Measurements from ENCODE around the gene SIX4.

The SIX4 gene

GRCh38 chr14:60723907-60724618 lies at the start of gene SIX4:
Gene SIX4, minus strand, starts transcription at chr14:60724351. Its CDS starts 277 bp downstream, at chr14:60724074.
- H3K36me3 ChIP-seq (ENCODE audit: insufficient read depth, low read length) = peaks cover 9% of the 10 kb centered on the region; the same call in 1 of the 2 replicates
- H3K9ac ChIP-seq (ENCODE audit: low read depth, low read length) = peak within 1 kb of the TSS; percentile 93
- H3K4me1 ChIP-seq (ENCODE audit: insufficient read depth, low read length) = peaks cover 16% of the 10 kb centered on the region
- no peaks in the 10 kb centered on the region for H3K9me3 ChIP-seq (ENCODE audit: control insufficient read depth, insufficient read depth, low read length)

GRCh38 chr14:60773558-60773957 lies 49.4 kb upstream of the SIX4 start:
- H3K4me1 ChIP-seq (ENCODE audit: insufficient read depth, low read length) = no peaks in the 10 kb centered on the region
- H3K9me3 ChIP-seq (ENCODE audit: control insufficient read depth, insufficient read depth, low read length) = no peaks in the 10 kb centered on the region
- H3K36me3 ChIP-seq (ENCODE audit: insufficient read depth, low read length) = no peaks in the 10 kb centered on the region
- H3K9ac ChIP-seq (ENCODE audit: low read depth, low read length) = no peak overlapping the region

DNA sequence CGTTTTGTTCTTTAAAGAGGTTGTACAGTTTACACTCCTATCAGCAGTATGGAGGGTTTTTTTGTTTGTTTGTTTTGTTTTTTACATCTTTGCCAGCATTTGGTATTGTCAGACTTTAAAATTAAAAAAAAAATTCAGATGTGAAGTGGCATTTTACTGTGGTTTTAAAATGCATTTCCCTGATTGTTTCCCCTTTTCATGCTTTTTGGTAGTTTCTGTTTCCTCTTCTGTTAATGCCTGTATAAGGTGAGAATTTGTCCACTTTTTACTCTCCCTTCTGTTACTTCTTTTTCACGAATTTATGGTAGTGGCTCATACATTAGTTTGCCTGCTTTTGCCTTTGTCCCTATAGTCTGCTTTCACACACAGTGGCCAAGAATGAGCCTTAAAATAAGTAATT lies 47.0 kb upstream of the SIX4 start:
- no peak overlapping the region for H3K9ac ChIP-seq (ENCODE audit: low read depth, low read length)
- no peaks in the 10 kb centered on the region for H3K9me3 ChIP-seq (ENCODE audit: control insufficient read depth, insufficient read depth, low read length)
- H3K4me1 ChIP-seq (ENCODE audit: insufficient read depth, low read length) = no peaks in the 10 kb centered on the region
- H3K36me3 ChIP-seq (ENCODE audit: insufficient read depth, low read length) = no peaks in the 10 kb centered on the region

- H3K9me3 ChIP-seq (ENCODE audit: control insufficient read depth, insufficient read depth, low read length) = no peaks in the 10 kb centered on the region
- H3K9ac ChIP-seq (ENCODE audit: low read depth, low read length) = no peak overlapping the region
- no peaks in the 10 kb centered on the region for H3K36me3 ChIP-seq (ENCODE audit: insufficient read depth, low read length)
These were observed 44.5 kb upstream of the SIX4 start for GRCh38 chr14:60768602-60769001.

DNA sequence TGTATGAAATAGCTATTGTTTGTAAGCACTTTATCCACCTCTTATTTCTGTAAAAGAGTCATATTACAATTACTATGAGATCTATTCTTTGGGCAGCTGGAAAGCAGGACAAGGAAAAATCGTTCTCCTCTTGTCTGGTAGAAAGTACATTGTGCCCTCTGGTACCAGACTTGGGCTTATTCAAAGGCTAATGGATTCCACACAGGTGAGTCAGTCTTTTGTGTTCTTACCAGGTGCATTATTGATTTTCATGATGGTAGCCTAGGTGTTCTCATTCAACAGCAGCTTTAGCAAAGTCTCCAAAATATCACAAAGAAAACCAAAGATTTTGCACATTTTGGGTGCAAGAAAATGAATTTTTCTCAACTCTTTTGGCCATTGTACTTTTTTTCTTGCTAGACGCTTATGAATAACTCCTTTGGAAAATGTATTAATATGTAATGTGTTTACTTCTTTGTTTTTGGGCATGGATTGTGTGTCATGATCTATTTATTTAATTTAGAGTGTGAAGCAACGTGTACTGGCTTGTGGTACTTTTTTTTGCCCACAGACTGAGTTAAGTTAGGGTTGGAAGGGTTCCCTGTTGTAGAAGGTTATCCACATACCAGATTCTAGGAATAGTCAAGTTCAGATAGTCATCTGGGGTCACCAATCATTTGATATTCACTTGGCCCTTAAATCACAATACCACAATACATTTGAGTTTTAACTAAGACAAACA lies 36.7 kb upstream of the SIX4 start:
- Histone ChIP-seq H3K9me3 (ENCODE audit: control insufficient read depth, insufficient read depth, low read length) (no peaks in the 10 kb centered on the region), H3K9ac (ENCODE audit: low read depth, low read length) (no peak overlapping the region), H3K4me1 (ENCODE audit: insufficient read depth, low read length) (peaks cover 41% of the 10 kb centered on the region)

More at GRCh38 chr14:60768602-60769001, 44.5 kb upstream of the SIX4 start:
- no peaks in the 10 kb centered on the region for H3K4me1 ChIP-seq (ENCODE audit: insufficient read depth, low read length)

GRCh38 chr14:60760209-60760608 lies 36.1 kb upstream of the SIX4 start:
- Histone ChIP-seq H3K36me3 (ENCODE audit: insufficient read depth, low read length) (no peaks in the 10 kb centered on the region), H3K9ac (ENCODE audit: low read depth, low read length) (no peak overlapping the region), H3K9me3 (ENCODE audit: control insufficient read depth, insufficient read depth, low read length) (no peaks in the 10 kb centered on the region), H3K4me1 (ENCODE audit: insufficient read depth, low read length) (peaks cover 41% of the 10 kb centered on the region)

More for the DNA sequence above, 36.7 kb upstream of the SIX4 start:
- no peaks in the 10 kb centered on the region for H3K36me3 ChIP-seq (ENCODE audit: insufficient read depth, low read length)

DNA sequence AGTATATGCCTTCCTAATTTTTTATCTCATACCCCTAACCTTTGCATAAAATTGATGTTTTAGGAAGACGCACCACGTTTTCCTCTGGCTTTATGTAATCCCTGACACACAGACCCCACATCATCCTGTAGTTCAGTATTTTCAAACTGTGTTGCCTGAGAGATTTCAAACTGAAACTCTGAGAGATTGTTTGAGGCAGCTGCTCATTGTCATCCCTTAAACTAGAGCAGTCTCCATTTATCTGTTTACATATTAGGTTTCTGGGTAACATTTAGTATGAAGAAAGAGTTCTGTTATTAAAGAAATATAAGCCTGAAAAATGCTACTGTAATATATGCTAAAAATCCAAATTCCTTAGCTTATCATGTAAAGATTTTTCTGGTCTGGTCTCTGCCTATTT lies 34.7 kb upstream of the SIX4 start:
- Histone ChIP-seq H3K4me1 (ENCODE audit: insufficient read depth, low read length) (peaks cover 41% of the 10 kb centered on the region), H3K9me3 (ENCODE audit: control insufficient read depth, insufficient read depth, low read length) (no peaks in the 10 kb centered on the region), H3K36me3 (ENCODE audit: insufficient read depth, low read length) (0 out of 2 replicates have a peak, but pooled peaks cover under 1% of the 10 kb centered on the region), H3K9ac (ENCODE audit: low read depth, low read length) (no peak overlapping the region)

DNA sequence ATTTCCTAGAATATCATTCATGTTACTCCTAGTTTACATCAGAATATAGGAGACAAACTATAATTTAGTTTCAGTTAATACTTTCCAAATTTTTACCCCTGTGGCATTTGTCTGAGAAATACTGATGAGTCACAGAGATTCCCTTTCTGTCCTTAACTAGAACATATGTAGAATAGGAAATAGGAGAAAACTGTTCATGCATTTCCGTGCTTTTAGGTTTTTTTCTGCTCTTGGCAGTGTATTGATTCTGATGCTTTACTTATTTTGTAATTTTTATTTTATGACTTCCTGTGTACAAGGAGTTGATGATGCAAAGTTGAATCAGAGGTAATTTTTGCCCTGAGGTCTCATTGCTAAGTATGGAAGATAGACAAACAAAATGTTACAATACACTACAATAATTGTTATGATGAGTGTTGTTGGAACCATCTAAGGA lies 33.4 kb upstream of the SIX4 start:
- Histone ChIP-seq H3K36me3 (ENCODE audit: insufficient read depth, low read length) (0 out of 2 replicates have a peak, but pooled peaks cover 2% of the 10 kb centered on the region), H3K4me1 (ENCODE audit: insufficient read depth, low read length) (peaks cover 41% of the 10 kb centered on the region), H3K9me3 (ENCODE audit: control insufficient read depth, insufficient read depth, low read length) (no peaks in the 10 kb centered on the region), H3K9ac (ENCODE audit: low read depth, low read length) (no peak overlapping the region)

DNA sequence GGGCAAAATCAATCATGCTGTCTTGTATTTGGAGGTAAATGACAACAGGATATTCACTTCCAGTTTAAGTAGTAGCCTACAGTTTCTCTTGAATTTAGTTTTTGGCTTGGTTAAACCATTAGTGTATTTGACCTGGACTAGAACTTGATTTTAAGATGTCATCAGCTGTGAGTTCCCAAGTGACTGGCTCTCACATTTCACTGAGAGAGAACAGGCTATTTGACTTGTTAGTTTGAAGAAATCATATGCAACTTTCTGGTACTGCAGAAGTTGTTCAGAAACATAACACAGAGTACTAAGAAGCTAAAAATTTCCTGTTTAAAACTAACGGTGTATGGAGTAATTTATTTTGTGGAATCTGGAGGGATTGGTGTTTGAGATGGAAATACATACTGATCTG lies 32.7 kb upstream of the SIX4 start:
- Histone ChIP-seq H3K9ac (ENCODE audit: low read depth, low read length) (no peak overlapping the region), H3K4me1 (ENCODE audit: insufficient read depth, low read length) (peaks cover 38% of the 10 kb centered on the region), H3K36me3 (ENCODE audit: insufficient read depth, low read length) (0 out of 2 replicates have a peak, but pooled peaks cover 2% of the 10 kb centered on the region), H3K9me3 (ENCODE audit: control insufficient read depth, insufficient read depth, low read length) (no peaks in the 10 kb centered on the region)

DNA sequence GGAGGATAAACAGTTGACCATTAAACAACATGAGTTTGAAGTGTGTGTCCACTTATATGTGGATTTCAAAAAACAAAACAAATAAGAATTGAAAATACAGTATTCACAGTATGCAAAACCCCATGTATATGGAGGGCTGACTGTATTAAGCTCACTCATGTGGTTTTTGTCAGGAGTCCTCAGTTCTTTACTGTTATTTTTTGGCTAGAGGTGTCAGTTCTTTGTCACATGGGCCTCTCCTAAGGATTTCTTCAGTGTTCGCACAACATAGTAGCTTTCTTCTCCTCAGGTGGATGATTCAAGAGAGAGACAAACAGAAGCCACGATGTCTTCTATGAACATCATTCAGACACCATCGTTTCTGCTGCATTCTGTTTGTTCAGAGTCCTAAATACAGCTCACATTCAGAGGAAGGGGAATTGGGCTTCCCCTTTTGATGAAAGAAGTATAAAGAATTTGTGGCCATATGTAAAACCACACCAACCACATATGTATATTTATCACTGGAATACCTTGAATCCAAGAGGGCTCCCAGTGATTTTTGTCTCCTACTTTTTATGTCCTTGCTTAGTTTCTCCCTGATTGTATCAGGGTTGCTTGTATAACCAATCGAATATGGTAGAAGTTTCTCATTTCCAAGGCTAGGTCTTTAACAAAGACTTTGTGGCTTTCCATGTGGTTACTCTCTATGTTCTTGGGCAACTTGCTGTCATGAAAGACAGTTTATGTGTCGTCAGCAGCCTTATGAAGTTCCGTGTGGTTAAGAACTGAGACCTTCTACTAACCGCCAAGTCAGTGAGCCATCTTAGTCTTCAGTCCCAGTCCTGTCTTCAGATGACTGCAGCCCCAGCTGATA lies 29.3 kb upstream of the SIX4 start:
- Histone ChIP-seq H3K9ac (ENCODE audit: low read depth, low read length) (no peak overlapping the region), H3K4me1 (ENCODE audit: insufficient read depth, low read length) (peaks cover 11% of the 10 kb centered on the region), H3K36me3 (ENCODE audit: insufficient read depth, low read length) (0 out of 2 replicates have a peak, but pooled peaks cover 2% of the 10 kb centered on the region), H3K9me3 (ENCODE audit: control insufficient read depth, insufficient read depth, low read length) (no peaks in the 10 kb centered on the region)

GRCh38 chr14:60744566-60744965 lies 20.4 kb upstream of the SIX4 start:
- Histone ChIP-seq H3K9ac (ENCODE audit: low read depth, low read length) (no peak overlapping the region), H3K4me1 (ENCODE audit: insufficient read depth, low read length) (no peaks in the 10 kb centered on the region), H3K36me3 (ENCODE audit: insufficient read depth, low read length) (no peaks in the 10 kb centered on the region), H3K9me3 (ENCODE audit: control insufficient read depth, insufficient read depth, low read length) (no peaks in the 10 kb centered on the region)

GRCh38 chr14:60738843-60739508 lies 14.8 kb upstream of the SIX4 start:
- Histone ChIP-seq H3K9ac (ENCODE audit: low read depth, low read length) (no peak overlapping the region), H3K9me3 (ENCODE audit: control insufficient read depth, insufficient read depth, low read length) (no peaks in the 10 kb centered on the region), H3K36me3 (ENCODE audit: insufficient read depth, low read length) (no peaks in the 10 kb centered on the region), H3K4me1 (ENCODE audit: insufficient read depth, low read length) (no peaks in the 10 kb centered on the region)

DNA sequence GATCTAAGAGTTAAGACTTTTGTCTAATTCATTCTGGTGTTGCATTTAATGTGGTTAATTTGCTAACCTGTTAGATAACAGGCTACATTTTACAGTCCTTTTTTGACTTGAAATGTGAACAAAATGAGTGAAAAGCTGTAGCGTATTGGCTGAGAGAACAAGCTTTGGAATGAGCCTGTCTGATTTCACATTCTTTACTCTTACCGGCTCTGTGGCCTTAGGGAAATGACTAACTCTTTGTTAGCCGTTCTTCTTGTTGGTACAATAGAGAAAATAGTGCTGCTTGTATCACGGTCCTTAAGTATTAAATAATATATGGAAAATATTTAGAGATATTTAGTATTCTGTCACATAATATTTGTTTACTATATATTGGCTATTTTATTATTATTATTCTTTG lies 12.3 kb upstream of the SIX4 start:
- Histone ChIP-seq H3K36me3 (ENCODE audit: insufficient read depth, low read length) (no peaks in the 10 kb centered on the region), H3K9ac (ENCODE audit: low read depth, low read length) (peak overlapping the region; percentile 39), H3K4me1 (ENCODE audit: insufficient read depth, low read length) (no peaks in the 10 kb centered on the region), H3K9me3 (ENCODE audit: control insufficient read depth, insufficient read depth, low read length) (no peaks in the 10 kb centered on the region)

GRCh38 chr14:60735416-60735815 lies 11.3 kb upstream of the SIX4 start:
- Histone ChIP-seq H3K4me1 (ENCODE audit: insufficient read depth, low read length) (no peaks in the 10 kb centered on the region), H3K9me3 (ENCODE audit: control insufficient read depth, insufficient read depth, low read length) (no peaks in the 10 kb centered on the region), H3K9ac (ENCODE audit: low read depth, low read length) (peak overlapping the region; percentile 79), H3K36me3 (ENCODE audit: insufficient read depth, low read length) (no peaks in the 10 kb centered on the region)
